H9 (cell line): ENCODE results near the gene RSF1. TPM values are rescaled to one million over a fixed set of nuclear protein-coding genes. Genes with fewer than 3 reads are reported as not detected.

Source experiments
- DNase-seq: peaks from one replicate; pipeline ENCODE4 v3.0.0-alpha.2; 2017
- H2AFZ ChIP-seq: one replicate; pipeline ENCODE4 v1.6.1; 2013; ENCODE audit warnings: mild to moderate bottlenecking, low read length, control low read depth, moderate library complexity
- H2AK5ac ChIP-seq: 2 replicates; pipeline ENCODE4 v1.6.1; 2013; ENCODE audit warnings: low read length, control low read depth, mixed read lengths; ENCODE audit not compliant: insufficient read length
- H2BK120ac ChIP-seq: one replicate; pipeline ENCODE4 v1.6.1; 2013; ENCODE audit warnings: low read depth, mild to moderate bottlenecking, low read length, control low read depth, inconsistent platforms; ENCODE audit not compliant: poor library complexity, severe bottlenecking
- H2BK12ac ChIP-seq: 2 replicates; pipeline ENCODE4 v1.6.1; 2013; ENCODE audit warnings: low read length, control low read depth, mixed read lengths, low read depth; ENCODE audit not compliant: insufficient read length
- H2BK15ac ChIP-seq: 2 replicates; pipeline ENCODE4 v1.6.1; 2013; ENCODE audit warnings: low read depth, low read length, control low read depth
- H2BK20ac ChIP-seq: one replicate; pipeline ENCODE4 v1.6.1; 2013; ENCODE audit warnings: low read depth, mild to moderate bottlenecking, low read length, control low read depth, inconsistent platforms; ENCODE audit not compliant: poor library complexity, severe bottlenecking
- H2BK5ac ChIP-seq: 2 replicates; pipeline ENCODE4 v1.6.1; 2013; ENCODE audit warnings: low read length, control low read depth, mixed read lengths; ENCODE audit not compliant: insufficient read length
- H3K14ac ChIP-seq: 2 replicates; pipeline ENCODE4 v1.6.1; 2013; ENCODE audit warnings: low read length, control low read depth; ENCODE audit not compliant: insufficient read depth
- H3K18ac ChIP-seq: 2 replicates; pipeline ENCODE4 v1.6.1; 2013; ENCODE audit warnings: low read depth, mild to moderate bottlenecking, mixed read lengths, low read length, control low read depth; ENCODE audit not compliant: insufficient read length
- H3K23ac ChIP-seq: 2 replicates; pipeline ENCODE4 v1.6.1; 2013; ENCODE audit warnings: low read length, control low read depth, mixed read lengths, low read depth; ENCODE audit not compliant: insufficient read length
- H3K23me2 ChIP-seq: 2 replicates; pipeline ENCODE4 v1.6.1; 2013; ENCODE audit warnings: low read depth, mild to moderate bottlenecking, mixed read lengths, low read length, control low read depth; ENCODE audit not compliant: insufficient read length, poor library complexity, severe bottlenecking
- H3K27ac ChIP-seq: 2 replicates; pipeline ENCODE4 v1.5.1; 2013; ENCODE audit warnings: low read length, control low read depth, mixed read lengths, low read depth; ENCODE audit not compliant: insufficient read length
- H3K27me3 ChIP-seq: 2 replicates; pipeline ENCODE4 v1.6.1; 2013; ENCODE audit warnings: low read length, control low read depth, inconsistent platforms; ENCODE audit not compliant: insufficient read depth
- H3K4ac ChIP-seq: 2 replicates; pipeline ENCODE4 v1.6.1; 2013; ENCODE audit warnings: low read depth, mild to moderate bottlenecking, control low read depth, inconsistent platforms, low read length, moderate library complexity
- H3K4me1 ChIP-seq: 2 replicates; pipeline ENCODE4 v1.6.1; 2013; ENCODE audit warnings: low read length, control low read depth, inconsistent platforms; ENCODE audit not compliant: insufficient read depth
- H3K4me2 ChIP-seq: 2 replicates; pipeline ENCODE4 v1.6.1; 2013; ENCODE audit warnings: low read length, control low read depth, mixed read lengths; ENCODE audit not compliant: insufficient read length, insufficient read depth
- H3K56ac ChIP-seq: 2 replicates; pipeline ENCODE4 v1.6.1; 2013; ENCODE audit warnings: low read depth, mild to moderate bottlenecking, mixed read lengths, low read length, control low read depth; ENCODE audit not compliant: insufficient read length
- H3K79me1 ChIP-seq: 2 replicates; pipeline ENCODE4 v1.6.1; 2013; ENCODE audit warnings: low read depth, mild to moderate bottlenecking, moderate library complexity, low read length, control low read depth, inconsistent platforms; ENCODE audit not compliant: insufficient read depth, poor library complexity, severe bottlenecking
- H3K79me2 ChIP-seq: 2 replicates; pipeline ENCODE4 v1.6.1; 2013; ENCODE audit warnings: low read length, control low read depth, inconsistent platforms; ENCODE audit not compliant: insufficient read depth
- H3K9ac ChIP-seq: 2 replicates; pipeline ENCODE4 v1.6.1; 2013; ENCODE audit warnings: low read length, control low read depth, mixed read lengths; ENCODE audit not compliant: insufficient read length; ENCODE audit errors: extremely low read depth
- H3K9me3 ChIP-seq: one replicate; pipeline ENCODE4 v1.6.1; 2013; ENCODE audit warnings: low read depth, low read length, inconsistent platforms; ENCODE audit not compliant: control insufficient read depth
- H3T11ph ChIP-seq: one replicate; pipeline ENCODE4 v1.6.1; 2013; ENCODE audit warnings: mild to moderate bottlenecking, low read length, control low read depth, inconsistent platforms
- H4K20me1 ChIP-seq: one replicate; pipeline ENCODE4 v1.6.1; 2013; ENCODE audit not compliant: control insufficient read depth, insufficient read length, insufficient read depth
- H4K5ac ChIP-seq: 2 replicates; pipeline ENCODE4 v1.6.1; 2013; ENCODE audit warnings: low read depth, mild to moderate bottlenecking, mixed read lengths, low read length, control low read depth; ENCODE audit not compliant: insufficient read length
- H4K8ac ChIP-seq: replicated peaks from 2 replicates; pipeline ENCODE4 v1.6.1; 2013; ENCODE audit warnings: low read length, control low read depth, mixed read lengths, low read depth; ENCODE audit not compliant: insufficient read length
- H4K91ac ChIP-seq: 2 replicates; pipeline ENCODE4 v1.6.1; 2013; ENCODE audit warnings: low read depth, mild to moderate bottlenecking, moderate library complexity, mixed read lengths, low read length, control low read depth; ENCODE audit not compliant: insufficient read length
- H3K27ac Mint-ChIP-seq, 3 experiments: 2 replicates in 2 of 3; 3 replicates in 1 of 3; pipeline ENCODE4 v1.8.0; 2020 to 2021; ENCODE audit warnings: mixed read lengths in 3 of 3, mild to moderate bottlenecking in 1 of 3, moderate library complexity in 1 of 3
- H3K27me3 Mint-ChIP-seq: 2 replicates; pipeline ENCODE4 v1.8.0; 2021; ENCODE audit warnings: low read depth, mild to moderate bottlenecking, moderate library complexity, mixed read lengths
- H3K36me3 Mint-ChIP-seq, 3 experiments: 2 replicates in 2 of 3; 3 replicates in 1 of 3; pipeline ENCODE4 v1.8.0; 2020 to 2021; ENCODE audit warnings: low read depth in 3 of 3, mixed read lengths in 3 of 3; ENCODE audit not compliant: insufficient read depth in 1 of 3
- H3K4me1 Mint-ChIP-seq, 2 experiments: 2 replicates each; pipeline ENCODE4 v1.8.0; 2020; ENCODE audit warnings: mixed read lengths in 2 of 2
- H3K4me3 Mint-ChIP-seq, 2 experiments: 2 replicates in 1 of 2; 3 replicates in 1 of 2; pipeline ENCODE4 v1.8.0; 2020 to 2021; ENCODE audit warnings: mild to moderate bottlenecking in 2 of 2, mixed read lengths in 2 of 2, moderate library complexity in 1 of 2
- H3K9me3 Mint-ChIP-seq, 2 experiments: 2 replicates in 1 of 2; 3 replicates in 1 of 2; pipeline ENCODE4 v1.8.0; 2020; ENCODE audit warnings: mild to moderate bottlenecking in 2 of 2, mixed read lengths in 2 of 2, moderate library complexity in 1 of 2
- CTCF ChIP-seq: fragments of 200-600 bp; sonication (generic); conservative IDR thresholded peaks from 3 replicates; pipeline ENCODE4 v1.8.0; 2021; ENCODE audit warnings: antibody characterized with exemption, mild to moderate bottlenecking
- WGBS: extraction: QIAGEN DNeasy Blood & Tissue Kit; methylation state at CpG from one replicate; pipeline ENCODE4 v1.1.7; 2013; ENCODE audit warnings: missing lambda C conversion rate, low lambda C conversion rate, mixed read lengths; ENCODE audit not compliant: insufficient read length; ENCODE audit errors: extremely low coverage; 5-methylcytosine and 5-hydroxymethylcytosine counted together
- total RNA-seq: library from RNA; stranded (reverse); gene quantifications from 2 replicates; pipeline ENCODE4 v1.2.1, GENCODE V29; 2021

RSF1 gene
- total RNA-seq, 1 experiment from 2014 or later, result 82.6 TPM

GRCh38 chr11:77695417-77695816 lies 125.1 kb downstream of the RSF1 start:
- H4K5ac ChIP-seq, result no peak overlapping the region
- H3K9me3 Mint-ChIP-seq, result no peaks in the 10 kb centered on the region
- no peaks in the 10 kb centered on the region for H3K27me3 ChIP-seq
- H3K4ac ChIP-seq, result no peak overlapping the region
- H2BK5ac ChIP-seq, result no peak overlapping the region
- H2BK15ac ChIP-seq, result no peak overlapping the region
- no peaks in the 10 kb centered on the region for H3K23me2 ChIP-seq
- no peaks in the 10 kb centered on the region for H3K79me2 ChIP-seq
- H2BK20ac ChIP-seq, result no peak overlapping the region
- no peaks in the 10 kb centered on the region for H3K9me3 ChIP-seq
- H3T11ph ChIP-seq, result no peak overlapping the region
- H4K8ac ChIP-seq, result no peak overlapping the region
- no peak overlapping the region for H3K4me2 ChIP-seq
- H3K36me3 Mint-ChIP-seq, result peaks cover 14 to 71% (median 57%) of the 10 kb centered on the region in 3 experiments; a peak in 6 of 7 replicates
- no peak overlapping the region for H3K56ac ChIP-seq
- no peak overlapping the region for H3K27ac ChIP-seq
- TF ChIP-seq CTCF, result no peak
- H3K14ac ChIP-seq, result no peak overlapping the region
- no peak overlapping the region for H3K23ac ChIP-seq
- no peaks in the 10 kb centered on the region for H4K20me1 ChIP-seq
- H2AFZ ChIP-seq, result no peak overlapping the region
- H3K4me1 ChIP-seq, result no peaks in the 10 kb centered on the region; the same call in 1 of the 2 replicates
- no peak overlapping the region for H2AK5ac ChIP-seq
- no peak for DNase-seq
- H3K4me3 Mint-ChIP-seq, result no peak overlapping the region
- no peak overlapping the region for H3K9ac ChIP-seq
- H3K27ac Mint-ChIP-seq, result no peak overlapping the region
- H4K91ac ChIP-seq, result no peak overlapping the region
- no peak overlapping the region for H2BK12ac ChIP-seq
- no peaks in the 10 kb centered on the region for H3K27me3 Mint-ChIP-seq
- no peak overlapping the region for H2BK120ac ChIP-seq
- no peaks in the 10 kb centered on the region for H3K79me1 ChIP-seq
- H3K4me1 Mint-ChIP-seq, result 0 out of 4 replicates have a peak, but pooled peaks cover 0 to 3% of the 10 kb centered on the region in 2 experiments
- H3K18ac ChIP-seq, result no peak overlapping the region
- WGBS, result no CpG with 5 or more reads among the region's 1 CpG
